Ovary (tissue), 3 donors: ENCODE results near the gene COL17A1.

Source experiments
- CTCF ChIP-seq, 3 donors: fragments of 450-650 bp in 2 of 3; fragments of 200-600 bp in 1 of 3; IDR thresholded peaks; one replicate each; pipeline versions ENCODE4 v1.5.1 to v1.8.0; 2016 to 2022; ENCODE audit warnings: antibody characterized with exemption in 3 of 3, mild to moderate bottlenecking in 1 of 3
- POLR2A ChIP-seq: fragments of 450-650 bp; IDR thresholded peaks from one replicate; pipeline ENCODE4 v1.6.1; 2017; ENCODE audit warnings: antibody characterized with exemption, mild to moderate bottlenecking, moderate library complexity
- donor health status: DM: no; HTN: no; CAD: no.

- TF ChIP-seq CTCF (IDR thresholded peaks at IDR 0.05), result no peak
- TF ChIP-seq POLR2A, result no peak
Observed at GRCh38 chr10:104029521-104029860, 56.2 kb downstream of the COL17A1 start.
